ENCODE results near the gene ATP4B. TPM values are rescaled to one million over a fixed set of nuclear protein-coding genes. Genes with fewer than 3 reads are reported as not detected.

The ATP4B gene
- total RNA-seq, 2 donors from 2014 or later, result not detected

DNA sequence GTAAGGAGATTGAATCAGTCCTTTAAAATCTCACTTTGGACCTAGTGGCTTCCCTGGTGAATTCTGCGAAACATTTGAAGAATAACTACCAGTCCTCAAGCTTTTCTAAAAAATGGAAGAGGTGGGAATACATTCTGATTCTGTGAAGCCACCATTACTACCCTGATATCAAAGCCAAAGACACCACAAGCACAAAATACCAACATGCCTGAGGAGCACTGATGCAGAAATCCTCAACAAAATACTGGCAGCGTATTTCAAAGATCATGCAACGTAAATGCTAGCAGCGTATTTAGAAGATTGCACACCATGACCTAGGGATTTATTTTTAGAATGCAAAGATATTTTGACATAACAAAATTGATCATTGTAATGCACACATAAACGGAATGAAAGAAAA lies 14.4 kb downstream of the ATP4B start:
- Histone ChIP-seq H3K4me1 (peaks cover 7% of the 10 kb centered on the region), H3K9me3 (no peaks in the 10 kb centered on the region), H3K36me3 (no peaks in the 10 kb centered on the region), H3K9ac (ENCODE audit: low read depth in 2 of 2, low read length in 2 of 2) (no peak overlapping the region), H3K4me3 (no peak overlapping the region), H3K27ac (no peak overlapping the region), H3K27me3 (no peaks in the 10 kb centered on the region)
- TF ChIP-seq, protein P1, sequence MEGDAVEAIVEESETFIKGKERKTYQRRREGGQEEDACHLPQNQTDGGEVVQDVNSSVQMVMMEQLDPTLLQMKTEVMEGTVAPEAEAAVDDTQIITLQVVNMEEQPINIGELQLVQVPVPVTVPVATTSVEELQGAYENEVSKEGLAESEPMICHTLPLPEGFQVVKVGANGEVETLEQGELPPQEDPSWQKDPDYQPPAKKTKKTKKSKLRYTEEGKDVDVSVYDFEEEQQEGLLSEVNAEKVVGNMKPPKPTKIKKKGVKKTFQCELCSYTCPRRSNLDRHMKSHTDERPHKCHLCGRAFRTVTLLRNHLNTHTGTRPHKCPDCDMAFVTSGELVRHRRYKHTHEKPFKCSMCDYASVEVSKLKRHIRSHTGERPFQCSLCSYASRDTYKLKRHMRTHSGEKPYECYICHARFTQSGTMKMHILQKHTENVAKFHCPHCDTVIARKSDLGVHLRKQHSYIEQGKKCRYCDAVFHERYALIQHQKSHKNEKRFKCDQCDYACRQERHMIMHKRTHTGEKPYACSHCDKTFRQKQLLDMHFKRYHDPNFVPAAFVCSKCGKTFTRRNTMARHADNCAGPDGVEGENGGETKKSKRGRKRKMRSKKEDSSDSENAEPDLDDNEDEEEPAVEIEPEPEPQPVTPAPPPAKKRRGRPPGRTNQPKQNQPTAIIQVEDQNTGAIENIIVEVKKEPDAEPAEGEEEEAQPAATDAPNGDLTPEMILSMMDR (IDR thresholded peaks at IDR 0.05), result no peak
- no peak for DNase-seq
- intact Hi-C loops (cut with DNase I), result no loop called here

DNA sequence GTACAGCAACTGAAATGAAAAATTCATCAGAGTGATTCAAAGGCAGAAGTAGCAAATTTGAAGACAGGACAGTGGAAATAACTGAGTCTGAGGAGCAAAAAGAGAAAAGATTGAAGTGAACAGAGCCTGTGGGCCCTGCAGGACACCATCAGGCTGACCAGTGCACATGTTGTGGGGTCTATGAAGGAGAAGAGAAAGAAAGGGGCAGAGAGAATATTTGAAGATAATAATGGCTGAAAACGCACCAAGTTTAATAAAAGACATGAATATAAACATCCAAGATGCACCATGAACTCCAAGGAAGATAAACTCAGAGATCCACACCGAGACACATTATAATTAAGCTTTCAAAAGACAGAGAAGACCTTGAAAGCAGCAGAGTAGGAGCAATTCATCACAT lies 15.4 kb downstream of the ATP4B start:
- Histone ChIP-seq H3K36me3 (peaks cover 4% of the 10 kb centered on the region), H3K27ac (no peak overlapping the region), H3K9me3 (no peaks in the 10 kb centered on the region), H3K27me3 (no peaks in the 10 kb centered on the region), H3K9ac (ENCODE audit: low read depth in 2 of 2, low read length in 2 of 2) (no peak overlapping the region), H3K4me1 (peaks cover 7% of the 10 kb centered on the region), H3K4me3 (no peak overlapping the region)
- intact Hi-C loops (cut with DNase I), result no loop called here
- TF ChIP-seq, protein P1 (IDR thresholded peaks at IDR 0.05), result no peak
- no peak for DNase-seq

DNA sequence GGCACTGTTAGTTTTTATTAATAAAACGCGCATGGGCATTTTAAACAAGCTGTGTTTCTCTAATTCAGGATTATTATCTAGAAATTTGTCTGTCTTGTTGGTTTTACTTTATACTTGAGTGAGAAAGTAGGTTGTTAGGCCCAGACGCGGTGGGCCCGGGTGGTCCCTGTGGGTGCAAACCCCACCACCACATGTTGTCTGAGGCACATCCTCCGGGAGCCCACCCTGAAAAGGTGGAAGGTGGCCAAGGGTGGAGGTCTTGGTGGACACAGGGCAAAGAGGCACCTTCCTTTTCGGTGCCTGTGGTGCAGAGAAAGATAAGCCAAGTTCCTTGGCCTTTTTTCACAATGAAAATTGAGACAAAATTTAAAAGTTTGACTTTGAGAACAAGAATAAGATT lies 16.6 kb downstream of the ATP4B start:
- Histone ChIP-seq H3K9ac (ENCODE audit: low read depth in 2 of 2, low read length in 2 of 2) (no peak overlapping the region), H3K36me3 (peaks cover 4% of the 10 kb centered on the region), H3K4me3 (no peak overlapping the region), H3K27me3 (no peaks in the 10 kb centered on the region), H3K4me1 (no peaks in the 10 kb centered on the region), H3K9me3 (no peaks in the 10 kb centered on the region), H3K27ac (no peak overlapping the region)
- TF ChIP-seq, protein P1 (IDR thresholded peaks at IDR 0.05), result no peak
- intact Hi-C loops (cut with DNase I), result no loop called here
- DNase-seq, result no peak

DNA sequence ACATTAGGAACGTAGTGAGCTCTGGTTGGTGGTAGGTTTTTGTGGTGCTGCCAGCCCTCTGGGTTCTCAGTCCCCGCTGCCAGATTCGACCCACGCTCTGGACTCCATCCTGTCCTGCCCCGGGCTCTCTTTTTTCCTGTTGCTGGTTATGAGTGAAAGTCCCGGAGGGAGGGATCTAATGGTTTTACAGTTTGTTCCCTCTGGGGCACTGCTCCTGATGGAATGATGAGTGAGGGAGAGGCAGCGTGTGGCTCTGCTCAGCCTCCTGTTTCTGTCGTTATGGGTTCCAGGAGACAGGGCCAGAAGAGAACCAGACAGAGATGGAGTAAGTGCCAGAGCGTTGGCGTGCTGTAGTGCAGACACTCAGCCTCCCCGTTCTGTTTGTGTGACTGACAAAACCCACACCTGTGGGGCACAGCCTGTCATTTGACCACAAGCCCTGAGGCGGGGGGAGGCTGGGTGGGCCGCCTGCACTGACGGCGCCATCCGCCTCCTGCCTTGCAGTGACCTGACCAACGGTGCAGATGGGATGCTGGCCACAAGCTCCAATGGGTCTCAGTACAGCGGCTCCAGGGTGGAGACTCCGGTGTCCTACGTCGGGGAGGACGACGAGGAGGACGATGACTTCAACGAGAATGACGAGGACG lies 18.3 kb downstream of the ATP4B start:
- Histone ChIP-seq H3K27me3 (no peaks in the 10 kb centered on the region), H3K27ac (no peak overlapping the region), H3K9ac (ENCODE audit: low read depth in 2 of 2, low read length in 2 of 2) (no peak overlapping the region), H3K9me3 (no peaks in the 10 kb centered on the region), H3K4me1 (no peaks in the 10 kb centered on the region), H3K36me3 (peaks cover 4% of the 10 kb centered on the region), H3K4me3 (no peak overlapping the region)
- intact Hi-C loops (cut with DNase I), result no loop called here
- no peak for DNase-seq
- TF ChIP-seq, protein P1 (IDR thresholded peaks at IDR 0.05), result no peak

DNA sequence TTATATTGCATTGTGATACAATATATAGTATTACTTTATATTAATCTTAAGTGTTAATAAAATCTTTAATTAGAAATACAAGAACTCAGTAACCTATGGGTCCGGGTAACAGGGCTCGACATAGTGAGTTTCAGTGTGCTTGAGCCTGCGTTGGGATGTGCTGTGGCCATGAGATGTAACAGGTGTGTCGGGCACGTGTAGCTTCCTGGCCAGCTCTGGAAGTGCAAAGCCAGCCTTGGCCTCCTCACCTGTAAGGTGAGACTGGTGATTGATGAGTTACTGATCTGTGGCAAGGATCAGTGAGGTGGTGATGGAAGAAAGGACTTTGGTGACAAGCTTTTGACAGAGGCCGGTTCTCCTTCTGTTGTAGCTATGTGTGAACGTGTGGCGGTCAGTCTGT lies 19.2 kb downstream of the ATP4B start:
- intact Hi-C loops (cut with DNase I), result no loop called here
- DNase-seq, result no peak

More for the DNA sequence above, 19.2 kb downstream of the ATP4B start:
- peaks cover 4% of the 10 kb centered on the region for H3K36me3 ChIP-seq
- H3K4me1 ChIP-seq, result no peaks in the 10 kb centered on the region
- no peak overlapping the region for H3K4me3 ChIP-seq
- H3K9me3 ChIP-seq, result no peaks in the 10 kb centered on the region
- TF ChIP-seq, protein P1 (IDR thresholded peaks at IDR 0.05), result no peak
- H3K27me3 ChIP-seq, result no peaks in the 10 kb centered on the region
- H3K9ac ChIP-seq (ENCODE audit: low read depth in 2 of 2, low read length in 2 of 2), result no peak overlapping the region
- no peak overlapping the region for H3K27ac ChIP-seq

All from colonic mucosa (tissue), 4 donors.